Adrenal gland (tissue), 5 donors: ENCODE data around the gene ZFAND6.

ENCODE experiments used
- POLR2A ChIP-seq, 2 donors: fragments of 450-650 bp; IDR thresholded peaks; one replicate each; pipeline ENCODE4 v1.6.1; 2017; ENCODE audit warnings: antibody characterized with exemption in 2 of 2, mild to moderate bottlenecking in 2 of 2, moderate library complexity in 1 of 2
- TF ChIP-seq, protein P1 (sequence below), 6 experiments: fragments of 450-650 bp in 4 of 6; fragments of 200-600 bp in 2 of 6; sonication (generic) in 1 of 6; IDR thresholded peaks; 1 replicate in 5 of 6; 2 replicates in 1 of 6; pipeline versions ENCODE4 v1.5.1 to v1.8.0; 2016 to 2021; ENCODE audit warnings: antibody characterized with exemption in 6 of 6, mild to moderate bottlenecking in 2 of 6, moderate library complexity in 1 of 6
- donor health status: DM: no; HTN: no; CAD: no.

DNA sequence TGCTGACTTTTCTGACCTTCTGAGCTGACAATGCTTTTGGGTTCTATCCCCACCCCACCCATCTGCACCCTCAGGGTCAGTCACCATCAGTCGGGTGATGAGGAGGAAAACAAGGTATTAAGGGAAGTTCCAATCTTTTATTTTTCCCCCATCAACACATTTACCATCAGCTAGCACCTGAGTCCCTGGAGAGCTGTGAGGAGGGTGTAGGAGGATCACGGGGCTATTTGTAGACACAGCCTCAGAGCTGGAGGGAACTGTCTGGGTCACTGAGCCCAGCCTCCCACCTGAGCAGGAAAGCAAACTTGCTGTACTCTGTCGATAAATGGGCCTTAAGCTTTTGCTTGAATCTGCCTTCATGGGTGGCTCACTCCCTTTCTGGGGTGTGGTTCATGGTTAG is 24.8 kb upstream of the ZFAND6 start:
- TF ChIP-seq, protein P1, sequence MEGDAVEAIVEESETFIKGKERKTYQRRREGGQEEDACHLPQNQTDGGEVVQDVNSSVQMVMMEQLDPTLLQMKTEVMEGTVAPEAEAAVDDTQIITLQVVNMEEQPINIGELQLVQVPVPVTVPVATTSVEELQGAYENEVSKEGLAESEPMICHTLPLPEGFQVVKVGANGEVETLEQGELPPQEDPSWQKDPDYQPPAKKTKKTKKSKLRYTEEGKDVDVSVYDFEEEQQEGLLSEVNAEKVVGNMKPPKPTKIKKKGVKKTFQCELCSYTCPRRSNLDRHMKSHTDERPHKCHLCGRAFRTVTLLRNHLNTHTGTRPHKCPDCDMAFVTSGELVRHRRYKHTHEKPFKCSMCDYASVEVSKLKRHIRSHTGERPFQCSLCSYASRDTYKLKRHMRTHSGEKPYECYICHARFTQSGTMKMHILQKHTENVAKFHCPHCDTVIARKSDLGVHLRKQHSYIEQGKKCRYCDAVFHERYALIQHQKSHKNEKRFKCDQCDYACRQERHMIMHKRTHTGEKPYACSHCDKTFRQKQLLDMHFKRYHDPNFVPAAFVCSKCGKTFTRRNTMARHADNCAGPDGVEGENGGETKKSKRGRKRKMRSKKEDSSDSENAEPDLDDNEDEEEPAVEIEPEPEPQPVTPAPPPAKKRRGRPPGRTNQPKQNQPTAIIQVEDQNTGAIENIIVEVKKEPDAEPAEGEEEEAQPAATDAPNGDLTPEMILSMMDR (IDR thresholded peaks at IDR 0.05), result no peak
- TF ChIP-seq POLR2A (IDR thresholded peaks at IDR 0.05), result no peak
